ENCODE measurements around the gene AKT2. TPM values are rescaled to one million over a fixed set of nuclear protein-coding genes. Genes with fewer than 3 reads are reported as not detected.

The AKT2 gene
- total RNA-seq, 1 donor from 2014 or later = 54.8 TPM

GRCh38 chr19:40257096-40257517 lies 28.0 kb downstream of the AKT2 start:
- FAIRE-seq = no peak
- peaks cover 26% of the 10 kb centered on the region for H3K36me3 ChIP-seq (ENCODE audit: control insufficient read depth, insufficient read depth, low read length)
- no peak for DNase-seq (ENCODE audit: low read depth)

GRCh38 chr19:40256512-40256911 lies 28.6 kb downstream of the AKT2 start:
- DNase-seq (ENCODE audit: low read depth) = no peak
- FAIRE-seq = no peak
- TF ChIP-seq CTCF (IDR thresholded peaks at IDR 0.05; ENCODE audit: insufficient read depth, low read length, severe bottlenecking) = no peak
- Histone ChIP-seq H3K27me3 (ENCODE audit: control insufficient read depth, insufficient read depth, low read length) (no peaks in the 10 kb centered on the region), H3K4me3 (ENCODE audit: low read depth, low read length) (no peak overlapping the region), H3K36me3 (ENCODE audit: control insufficient read depth, insufficient read depth, low read length) (peaks cover 29% of the 10 kb centered on the region)

More at GRCh38 chr19:40257096-40257517, 28.0 kb downstream of the AKT2 start:
- H3K27me3 ChIP-seq (ENCODE audit: control insufficient read depth, insufficient read depth, low read length) = no peaks in the 10 kb centered on the region
- no peak overlapping the region for H3K4me3 ChIP-seq (ENCODE audit: low read depth, low read length)
- TF ChIP-seq CTCF (IDR thresholded peaks at IDR 0.05; ENCODE audit: insufficient read depth, low read length, severe bottlenecking) = no peak

- no peaks in the 10 kb centered on the region for H3K27me3 ChIP-seq (ENCODE audit: control insufficient read depth, insufficient read depth, low read length)
- DNase-seq (ENCODE audit: low read depth) (no peak), FAIRE-seq (peak; percentile 50)
- no peak overlapping the region for H3K4me3 ChIP-seq (ENCODE audit: low read depth, low read length)
- peaks cover 29% of the 10 kb centered on the region for H3K36me3 ChIP-seq (ENCODE audit: control insufficient read depth, insufficient read depth, low read length)
- no peak for TF ChIP-seq CTCF (IDR thresholded peaks at IDR 0.05; ENCODE audit: insufficient read depth, low read length, severe bottlenecking)
These were observed 29.5 kb downstream of the AKT2 start for GRCh38 chr19:40255619-40256166.

- no peak for FAIRE-seq
- no peak for TF ChIP-seq CTCF (IDR thresholded peaks at IDR 0.05; ENCODE audit: insufficient read depth, low read length, severe bottlenecking)
- Histone ChIP-seq H3K4me3 (ENCODE audit: low read depth, low read length) (no peak overlapping the region), H3K27me3 (ENCODE audit: control insufficient read depth, insufficient read depth, low read length) (no peaks in the 10 kb centered on the region), H3K36me3 (ENCODE audit: control insufficient read depth, insufficient read depth, low read length) (peaks cover 29% of the 10 kb centered on the region)
- DNase-seq (ENCODE audit: low read depth) = no peak
These were observed 30.3 kb downstream of the AKT2 start for GRCh38 chr19:40254714-40255418.

GRCh38 chr19:40253611-40254092 lies 31.5 kb downstream of the AKT2 start:
- FAIRE-seq (no peak), DNase-seq (ENCODE audit: low read depth) (no peak)
- Histone ChIP-seq H3K36me3 (ENCODE audit: control insufficient read depth, insufficient read depth, low read length) (peaks cover 32% of the 10 kb centered on the region), H3K4me3 (ENCODE audit: low read depth, low read length) (no peak overlapping the region), H3K27me3 (ENCODE audit: control insufficient read depth, insufficient read depth, low read length) (no peaks in the 10 kb centered on the region)
- TF ChIP-seq CTCF (IDR thresholded peaks at IDR 0.05; ENCODE audit: insufficient read depth, low read length, severe bottlenecking) = no peak

Data from bronchial epithelial cell (primary cell).